NK-92 treated with Interleukin-12 subunit alpha and Interleukin-12 subunit beta, amount 100 ng/mL, for 24 hours (cell line): Measurements from ENCODE around the gene GADD45G.

Experiments used
- DNase-seq: peaks from one replicate; lab custom pipeline; 2025; lab: John Stamatoyannopoulos, UW

Gene GADD45G

DNA sequence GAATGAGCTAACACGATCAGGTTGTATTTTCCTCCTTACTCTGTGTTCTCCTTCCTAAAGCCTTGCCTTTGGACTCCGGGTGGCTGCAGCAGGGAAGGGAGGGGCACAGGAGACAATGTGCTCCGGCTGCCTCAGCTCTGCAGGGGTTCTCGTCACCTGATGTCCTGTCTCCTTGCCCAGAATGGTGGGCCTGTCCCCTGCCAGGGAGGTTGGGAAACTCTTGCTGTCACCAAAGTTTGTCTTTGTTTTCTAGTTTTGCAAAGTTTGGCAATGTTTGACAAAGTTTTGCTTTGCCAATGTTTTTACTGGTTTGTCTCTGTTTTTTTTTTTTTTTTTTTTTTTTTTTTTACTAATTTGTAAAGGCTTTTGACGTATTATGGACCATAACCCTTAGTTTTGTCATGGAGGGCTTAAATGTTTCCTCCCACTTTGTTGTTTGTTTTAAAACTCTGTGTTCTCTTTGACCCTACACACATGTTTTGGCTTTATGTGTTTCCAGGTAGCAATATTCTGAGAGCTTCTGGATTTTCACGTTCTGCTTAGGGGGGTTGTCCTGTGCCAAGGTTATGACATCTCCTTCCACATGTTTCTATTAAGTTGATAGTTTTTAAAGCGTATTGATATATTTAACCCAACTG lies 49.3 kb downstream of the GADD45G start:
- DNase-seq: no peak

DNA sequence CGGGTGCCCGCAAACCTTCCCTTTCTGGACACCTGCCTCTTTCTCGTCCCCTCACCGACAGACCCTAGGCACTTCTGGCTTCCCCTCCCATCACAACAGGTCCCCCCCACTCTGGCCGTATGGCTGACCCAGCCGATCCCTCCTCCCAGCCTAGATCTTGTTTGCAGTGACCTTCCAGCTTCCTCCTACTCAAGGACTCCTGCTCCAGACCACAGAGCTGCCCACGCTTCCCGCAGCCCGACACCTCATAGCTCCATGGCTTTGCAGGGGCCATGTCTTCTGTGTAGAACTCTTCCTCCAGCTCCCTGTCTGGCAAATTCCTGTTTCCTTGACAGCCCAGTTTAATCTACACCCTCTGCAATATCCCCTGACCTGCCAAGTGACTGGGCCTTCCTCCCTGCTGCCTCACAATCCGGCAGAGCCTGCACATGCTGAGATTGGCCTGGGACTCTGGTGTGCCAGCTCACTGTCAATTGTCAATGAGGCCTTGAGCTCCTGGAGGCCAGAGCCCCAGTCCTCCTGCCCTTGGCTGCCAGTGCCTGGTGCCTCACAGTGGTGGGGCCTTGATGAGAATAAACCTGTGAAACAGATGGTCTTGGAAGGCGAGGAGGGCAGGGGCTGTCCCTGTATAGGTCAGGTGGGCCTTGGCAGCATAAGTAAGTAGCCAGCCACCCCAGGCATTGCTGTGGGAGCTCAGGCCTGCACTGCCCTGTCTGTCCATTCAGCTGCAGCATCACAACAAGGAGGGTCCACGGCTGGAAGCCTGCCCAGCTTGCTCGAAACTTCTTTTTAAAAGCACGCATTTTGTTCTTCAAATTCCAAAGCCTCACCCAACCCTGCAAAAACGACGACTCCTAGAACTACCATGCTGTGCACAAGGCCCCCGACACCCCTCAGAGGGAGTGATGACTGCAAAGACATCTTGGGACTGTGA lies 50.5 kb downstream of the GADD45G start:
- no peak for DNase-seq
